ENCODE results near the gene LRP5.

Gene LRP5

DNA sequence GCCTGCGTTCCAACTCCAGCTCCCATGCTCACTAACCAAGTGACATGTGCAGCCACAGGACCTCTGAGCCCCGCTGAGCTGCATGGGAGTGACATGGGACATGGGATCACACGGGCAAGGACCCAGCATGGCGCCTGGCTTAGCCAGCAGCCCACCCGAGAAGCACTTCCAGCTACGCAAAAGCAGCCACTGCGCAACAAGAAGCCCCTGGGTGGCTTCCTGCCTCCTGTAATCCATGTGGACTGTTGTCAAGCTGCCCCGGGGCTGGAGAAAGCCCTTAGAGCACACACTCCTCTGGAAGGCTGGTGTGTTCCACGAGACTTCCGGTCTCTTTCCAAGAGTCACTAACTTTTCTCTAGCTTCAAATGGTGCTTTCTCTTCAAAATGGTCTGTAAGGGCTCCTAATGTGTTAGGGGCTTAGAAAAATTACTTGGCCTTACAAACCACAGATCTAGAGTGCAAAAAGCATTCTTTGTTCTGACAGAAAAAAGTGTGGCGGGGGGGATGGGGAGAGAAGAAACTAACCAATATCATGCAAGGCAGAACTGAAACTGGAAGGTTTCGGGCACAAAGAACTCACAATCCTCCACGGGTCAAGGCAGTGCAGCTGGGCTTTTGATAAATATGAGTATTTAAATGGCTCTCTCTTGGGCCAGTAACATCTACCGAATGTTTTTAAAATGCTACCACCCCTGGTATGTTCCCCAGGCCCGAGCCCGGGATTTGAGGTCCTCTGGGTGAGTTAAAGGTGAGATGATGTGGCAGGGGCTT, 46.1 kb upstream of the LRP5 start:
- ATAC-seq (ENCODE audit: low read depth) (no peak), DNase-seq (ENCODE audit: low spot score) (no peak)
- no peaks in the 10 kb centered on the region for H3K27me3 ChIP-seq (ENCODE audit: insufficient read depth, poor library complexity, severe bottlenecking)
- peaks cover 10% of the 10 kb centered on the region for H3K4me1 ChIP-seq (ENCODE audit: insufficient read depth, poor library complexity, severe bottlenecking)
- no peak overlapping the region for H3K27ac ChIP-seq (ENCODE audit: poor library complexity, severe bottlenecking)
- TF ChIP-seq, protein P1, sequence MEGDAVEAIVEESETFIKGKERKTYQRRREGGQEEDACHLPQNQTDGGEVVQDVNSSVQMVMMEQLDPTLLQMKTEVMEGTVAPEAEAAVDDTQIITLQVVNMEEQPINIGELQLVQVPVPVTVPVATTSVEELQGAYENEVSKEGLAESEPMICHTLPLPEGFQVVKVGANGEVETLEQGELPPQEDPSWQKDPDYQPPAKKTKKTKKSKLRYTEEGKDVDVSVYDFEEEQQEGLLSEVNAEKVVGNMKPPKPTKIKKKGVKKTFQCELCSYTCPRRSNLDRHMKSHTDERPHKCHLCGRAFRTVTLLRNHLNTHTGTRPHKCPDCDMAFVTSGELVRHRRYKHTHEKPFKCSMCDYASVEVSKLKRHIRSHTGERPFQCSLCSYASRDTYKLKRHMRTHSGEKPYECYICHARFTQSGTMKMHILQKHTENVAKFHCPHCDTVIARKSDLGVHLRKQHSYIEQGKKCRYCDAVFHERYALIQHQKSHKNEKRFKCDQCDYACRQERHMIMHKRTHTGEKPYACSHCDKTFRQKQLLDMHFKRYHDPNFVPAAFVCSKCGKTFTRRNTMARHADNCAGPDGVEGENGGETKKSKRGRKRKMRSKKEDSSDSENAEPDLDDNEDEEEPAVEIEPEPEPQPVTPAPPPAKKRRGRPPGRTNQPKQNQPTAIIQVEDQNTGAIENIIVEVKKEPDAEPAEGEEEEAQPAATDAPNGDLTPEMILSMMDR (IDR thresholded peaks at IDR 0.05; ENCODE audit: poor library complexity, severe bottlenecking) = no peak
- no peaks in the 10 kb centered on the region for H3K9me3 ChIP-seq (ENCODE audit: severe bottlenecking)
- H3K4me3 ChIP-seq (ENCODE audit: severe bottlenecking) = no peak overlapping the region
- peaks cover 61% of the 10 kb centered on the region for H3K36me3 ChIP-seq (ENCODE audit: low read depth)

DNA sequence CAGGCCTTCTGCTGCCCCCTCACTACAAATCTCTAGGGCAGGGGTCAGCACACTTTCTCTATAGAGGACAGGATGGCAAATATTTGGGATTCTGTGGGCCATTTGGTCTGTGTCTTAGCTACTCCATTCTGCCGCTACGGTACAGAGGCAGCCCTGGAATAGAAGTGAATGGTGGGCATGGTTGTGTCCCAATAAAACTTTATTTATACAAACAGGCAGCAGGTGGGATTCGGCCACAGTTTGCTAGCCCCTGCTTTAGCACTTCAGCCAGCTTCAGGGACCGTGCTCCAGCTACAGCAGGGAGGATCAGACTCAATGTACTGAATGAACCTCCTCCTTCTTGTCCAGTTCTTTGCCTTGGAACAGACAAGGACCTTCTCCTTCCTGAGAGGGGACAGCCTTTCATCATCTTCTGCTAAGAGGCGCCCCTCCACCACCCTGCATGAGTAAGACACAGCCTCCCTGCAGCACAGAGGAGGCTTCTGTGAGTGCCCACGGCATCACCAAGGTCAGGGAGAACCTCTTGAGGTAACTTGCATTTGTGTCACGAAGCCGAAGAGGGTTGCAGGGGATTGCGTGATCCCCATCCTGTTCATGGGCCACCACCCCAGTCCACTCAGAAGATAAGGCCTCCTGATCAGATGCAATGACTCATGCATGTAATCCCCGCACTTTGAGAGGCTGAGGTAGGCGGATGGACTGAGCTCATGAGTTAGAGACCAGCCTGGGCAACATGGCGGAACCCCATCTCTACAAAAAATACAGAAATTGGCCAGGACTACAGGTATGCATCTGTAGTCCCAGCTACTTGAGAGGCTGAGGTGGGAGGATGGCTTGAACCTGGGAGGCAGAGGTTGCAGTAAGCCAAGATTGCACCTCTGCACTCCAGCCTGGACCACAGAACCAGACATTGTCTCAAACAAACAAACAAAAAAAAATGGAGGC, 45.2 kb upstream of the LRP5 start:
- peaks cover 55% of the 10 kb centered on the region for H3K36me3 ChIP-seq (ENCODE audit: low read depth)
- TF ChIP-seq, protein P1 (IDR thresholded peaks at IDR 0.05; ENCODE audit: poor library complexity, severe bottlenecking) = no peak
- ATAC-seq (ENCODE audit: low read depth) (no peak), DNase-seq (ENCODE audit: low spot score) (no peak)
- no peak overlapping the region for H3K27ac ChIP-seq (ENCODE audit: poor library complexity, severe bottlenecking)
- peaks cover 10% of the 10 kb centered on the region for H3K4me1 ChIP-seq (ENCODE audit: insufficient read depth, poor library complexity, severe bottlenecking)
- H3K9me3 ChIP-seq (ENCODE audit: severe bottlenecking) = no peaks in the 10 kb centered on the region
- H3K27me3 ChIP-seq (ENCODE audit: insufficient read depth, poor library complexity, severe bottlenecking) = no peaks in the 10 kb centered on the region
- no peak overlapping the region for H3K4me3 ChIP-seq (ENCODE audit: severe bottlenecking)

DNA sequence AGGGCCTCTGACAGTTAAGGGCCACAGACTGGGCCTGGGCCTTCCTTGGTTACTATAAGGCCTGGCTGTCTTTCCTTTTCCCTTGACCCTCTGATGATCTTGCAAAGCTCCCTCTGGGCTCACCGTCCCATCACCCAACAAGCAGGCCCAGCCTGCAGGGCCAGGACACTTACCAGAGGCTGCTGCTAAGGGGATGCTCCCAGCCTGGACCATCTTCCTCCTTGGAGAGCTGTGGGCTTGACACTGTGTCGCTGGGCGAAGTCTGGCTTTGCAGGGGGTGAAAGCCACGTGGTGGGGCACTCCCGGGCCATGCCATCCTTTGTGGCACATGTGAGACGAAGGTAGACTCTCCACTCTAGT, 44.5 kb upstream of the LRP5 start:
- TF ChIP-seq, protein P1 (IDR thresholded peaks at IDR 0.05; ENCODE audit: poor library complexity, severe bottlenecking) = no peak
- Histone ChIP-seq H3K27ac (ENCODE audit: poor library complexity, severe bottlenecking) (no peak overlapping the region), H3K4me3 (ENCODE audit: severe bottlenecking) (no peak overlapping the region), H3K36me3 (ENCODE audit: low read depth) (peaks cover 51% of the 10 kb centered on the region), H3K4me1 (ENCODE audit: insufficient read depth, poor library complexity, severe bottlenecking) (peaks cover 13% of the 10 kb centered on the region), H3K9me3 (ENCODE audit: severe bottlenecking) (no peaks in the 10 kb centered on the region), H3K27me3 (ENCODE audit: insufficient read depth, poor library complexity, severe bottlenecking) (no peaks in the 10 kb centered on the region)
- DNase-seq (ENCODE audit: low spot score) (no peak), ATAC-seq (ENCODE audit: low read depth) (no peak)

DNA sequence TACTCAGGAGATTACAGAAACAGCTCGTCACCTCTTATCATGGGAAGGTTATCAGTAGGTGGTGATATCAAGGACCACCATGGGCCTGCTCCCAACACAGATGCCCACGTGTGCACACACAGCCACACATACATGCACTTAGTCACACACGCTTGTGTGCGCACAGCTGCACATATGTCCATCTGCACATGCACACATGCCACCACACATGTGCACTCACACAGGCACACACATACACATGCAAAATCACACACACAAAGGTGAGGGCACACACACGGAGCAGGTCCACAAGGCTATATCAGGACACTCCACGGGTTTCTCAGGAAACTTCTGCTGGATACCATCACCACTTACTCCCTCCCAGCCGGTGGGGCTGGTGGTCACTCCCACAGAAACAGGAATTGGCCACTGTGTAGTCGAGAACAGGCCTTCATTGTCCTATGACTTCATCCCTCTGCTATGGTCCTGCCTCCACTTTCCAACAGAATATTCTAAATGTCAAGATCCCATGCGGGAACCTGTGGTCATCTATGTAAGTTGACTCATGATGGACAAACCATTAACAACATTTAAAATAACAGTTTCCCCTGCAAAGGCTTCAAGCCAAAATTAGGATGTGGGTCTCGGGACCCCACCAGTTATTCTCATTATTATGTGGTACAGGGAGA, 42.8 kb upstream of the LRP5 start:
- peaks cover 48% of the 10 kb centered on the region for H3K36me3 ChIP-seq (ENCODE audit: low read depth)
- H3K27ac ChIP-seq (ENCODE audit: poor library complexity, severe bottlenecking) = no peak overlapping the region
- H3K4me1 ChIP-seq (ENCODE audit: insufficient read depth, poor library complexity, severe bottlenecking) = peaks cover 13% of the 10 kb centered on the region
- no peaks in the 10 kb centered on the region for H3K27me3 ChIP-seq (ENCODE audit: insufficient read depth, poor library complexity, severe bottlenecking)
- ATAC-seq (ENCODE audit: low read depth) (no peak), DNase-seq (ENCODE audit: low spot score) (no peak)
- H3K9me3 ChIP-seq (ENCODE audit: severe bottlenecking) = no peaks in the 10 kb centered on the region
- TF ChIP-seq, protein P1 (IDR thresholded peaks at IDR 0.05; ENCODE audit: poor library complexity, severe bottlenecking) = no peak
- no peak overlapping the region for H3K4me3 ChIP-seq (ENCODE audit: severe bottlenecking)

Measured in RWPE2 (cell line).